Testis (tissue), 3 donors: Measurements from ENCODE around the gene DIO3. TPM values are rescaled to one million over a fixed set of nuclear protein-coding genes. Genes with fewer than 3 reads are reported as not detected.

Source experiments
- DNase-seq: peaks from one replicate; pipeline ENCODE4 v3.0.0-alpha.2; 2019
- H3K27ac ChIP-seq, 2 donors: fragments of 200-600 bp; sonication (generic); one replicate each; pipeline ENCODE4 v1.5.1; 2019
- H3K27me3 ChIP-seq: fragments of 200-600 bp; sonication (generic); one replicate; pipeline ENCODE4 v1.5.1; 2019
- H3K36me3 ChIP-seq: fragments of 200-600 bp; sonication (generic); one replicate; pipeline ENCODE4 v1.5.1; 2017; ENCODE audit warnings: low read depth; ENCODE audit errors: missing control alignments
- H3K4me1 ChIP-seq: fragments of 200-600 bp; sonication (generic); one replicate; pipeline ENCODE4 v1.5.1; 2019
- H3K4me3 ChIP-seq, 2 donors: fragments of 200-600 bp; sonication (generic); one replicate each; pipeline ENCODE4 v1.5.1; 2017 to 2019
- H3K9me3 ChIP-seq: fragments of 200-600 bp; sonication (generic); one replicate; pipeline ENCODE4 v1.5.1; 2017
- CTCF ChIP-seq, 3 experiments: fragments of 450-650 bp in 2 of 3; fragments of 200-600 bp in 1 of 3; sonication (generic) in 1 of 3; IDR thresholded peaks; one replicate each; pipeline ENCODE4 v1.5.1; 2016 to 2019; ENCODE audit warnings: antibody characterized with exemption in 3 of 3, mild to moderate bottlenecking in 2 of 3, moderate library complexity in 1 of 3
- POLR2A ChIP-seq: fragments of 450-650 bp; IDR thresholded peaks from one replicate; pipeline ENCODE4 v1.6.1; 2017; ENCODE audit warnings: antibody characterized with exemption, mild to moderate bottlenecking, moderate library complexity
- WGBS, 2 donors: methylation state at CpG; one replicate each; pipeline ENCODE4 v1.1.5; 2018; 5-methylcytosine and 5-hydroxymethylcytosine counted together
- intact Hi-C: fragments of 100-400 bp; cut with DNase I; formaldehyde crosslinking; loops from one replicate; pipeline ENCODE4 v1.15.1; 2023; ENCODE audit warnings: low total_unique reads
- polyA plus RNA-seq: library from polyadenylated mRNA; stranded (reverse); fragments of 350-450 nt; fragmentation: Illumina TruSeq; extraction: RNeasy Lipid Tissue Mini Kit (QIAGEN cat#74804); gene quantifications from one replicate; pipeline ENCODE4 v1.2.3, GENCODE V29; 2014; ENCODE audit warnings: low read depth, low replicate concordance; ENCODE audit not compliant: insufficient read depth
- total RNA-seq, 2 donors: library from RNA; depleted of rRNA; stranded (reverse); fragments of >200 nt; gene quantifications; one replicate each; pipeline ENCODE4 v1.2.3, GENCODE V29; 2016

DIO3 gene
- total and polyA plus RNA-seq, 3 donors from 2014 or later, result 2.3 to 4.6 (median 2.4) TPM

GRCh38 chr14:101595349-101595748, 34.1 kb downstream of the DIO3 start:
- DNase-seq, result no peak
- no peaks in the 10 kb centered on the region for H3K36me3 ChIP-seq
- intact Hi-C loops, result no loop called here
- TF ChIP-seq POLR2A (no peak), CTCF (IDR thresholded peaks at IDR 0.05) (no peak)
- no peak overlapping the region for H3K27ac ChIP-seq
- WGBS, 2 donors, result 83 to 85% methylated on average over 4 of the region's 4 CpGs
- H3K27me3 ChIP-seq, result no peaks in the 10 kb centered on the region
- no peak overlapping the region for H3K4me3 ChIP-seq
- no peaks in the 10 kb centered on the region for H3K4me1 ChIP-seq
- no peaks in the 10 kb centered on the region for H3K9me3 ChIP-seq

GRCh38 chr14:101595887-101596721, 34.8 kb downstream of the DIO3 start:
- Histone ChIP-seq H3K9me3 (no peaks in the 10 kb centered on the region), H3K36me3 (no peaks in the 10 kb centered on the region), H3K27me3 (no peaks in the 10 kb centered on the region), H3K4me3 (no peak overlapping the region), H3K4me1 (no peaks in the 10 kb centered on the region), H3K27ac (no peak overlapping the region)
- WGBS, 2 donors, result 80 to 88% methylated on average over 6 to 8 of the region's 8 CpGs
- intact Hi-C loops, result no loop called here
- TF ChIP-seq POLR2A (no peak), CTCF (IDR thresholded peaks at IDR 0.05) (no peak)
- no peak for DNase-seq

GRCh38 chr14:101596742-101597141, 35.4 kb downstream of the DIO3 start:
- no peak overlapping the region for H3K27ac ChIP-seq
- TF ChIP-seq CTCF (IDR thresholded peaks at IDR 0.05), result no peak
- TF ChIP-seq POLR2A, result no peak
- WGBS, 2 donors, result 85 to 88% methylated on average over 6 to 7 of the region's 7 CpGs

DNA sequence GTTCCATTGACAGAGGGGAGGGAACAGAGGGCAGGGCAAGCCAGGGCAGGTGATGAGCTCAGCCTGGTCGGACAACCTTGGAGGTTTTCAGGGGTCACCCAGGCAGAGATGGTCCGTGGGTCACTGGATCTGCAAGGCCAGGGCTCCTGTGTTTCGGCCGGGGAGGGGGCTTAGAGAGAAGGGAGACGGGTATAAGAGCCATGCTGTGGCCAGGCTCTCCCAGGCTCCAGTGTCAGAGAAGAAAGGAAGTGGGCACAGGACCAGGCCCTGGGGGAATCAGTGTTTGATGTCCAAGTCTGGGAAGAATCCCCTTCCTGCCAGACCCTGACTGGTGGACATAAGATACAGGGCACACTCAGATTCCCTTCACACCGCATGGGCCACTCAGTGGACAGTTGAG, 36.9 kb downstream of the DIO3 start:
- Histone ChIP-seq H3K9me3 (no peaks in the 10 kb centered on the region), H3K4me3 (no peak overlapping the region), H3K4me1 (no peaks in the 10 kb centered on the region), H3K27me3 (no peaks in the 10 kb centered on the region), H3K27ac (no peak overlapping the region), H3K36me3 (no peaks in the 10 kb centered on the region)
- intact Hi-C loops, result no loop called here
- no peak for TF ChIP-seq CTCF (IDR thresholded peaks at IDR 0.05)
- no peak for TF ChIP-seq POLR2A
- peak; percentile 7 for DNase-seq
- 95 to 96% methylated on average over 5 to 6 of the region's 6 CpGs for WGBS, 2 donors

More at GRCh38 chr14:101596742-101597141, 35.4 kb downstream of the DIO3 start:
- intact Hi-C loops, result no loop called here
- no peak for DNase-seq
- Histone ChIP-seq H3K27me3 (no peaks in the 10 kb centered on the region), H3K36me3 (no peaks in the 10 kb centered on the region), H3K4me1 (no peaks in the 10 kb centered on the region), H3K9me3 (no peaks in the 10 kb centered on the region), H3K4me3 (no peak overlapping the region)
